Transverse colon (tissue), 4 donors: ENCODE data around the gene GOLM1.

ENCODE experiments used
- CTCF ChIP-seq, 5 experiments: fragments of 200-600 bp in 3 of 5; fragments of 450-650 bp in 2 of 5; sonication (generic) in 3 of 5; IDR thresholded peaks; 1 replicate in 2 of 5; 2 replicates in 3 of 5; pipeline ENCODE4 v1.5.1; 2016 to 2017; ENCODE audit warnings: antibody characterized with exemption in 5 of 5, inconsistent platforms in 3 of 5, mild to moderate bottlenecking in 2 of 5, moderate library complexity in 1 of 5
- POLR2A ChIP-seq: fragments of 450-650 bp; IDR thresholded peaks from one replicate; pipeline ENCODE4 v1.6.1; 2016; ENCODE audit warnings: antibody characterized with exemption, mild to moderate bottlenecking, moderate library complexity
- POLR2AphosphoS5 ChIP-seq, 3 donors: sonication (generic); formaldehyde crosslinking; IDR thresholded peaks; one replicate each; pipeline ENCODE4 v1.6.1; 2016; ENCODE audit warnings: antibody characterized with exemption in 3 of 3

DNA sequence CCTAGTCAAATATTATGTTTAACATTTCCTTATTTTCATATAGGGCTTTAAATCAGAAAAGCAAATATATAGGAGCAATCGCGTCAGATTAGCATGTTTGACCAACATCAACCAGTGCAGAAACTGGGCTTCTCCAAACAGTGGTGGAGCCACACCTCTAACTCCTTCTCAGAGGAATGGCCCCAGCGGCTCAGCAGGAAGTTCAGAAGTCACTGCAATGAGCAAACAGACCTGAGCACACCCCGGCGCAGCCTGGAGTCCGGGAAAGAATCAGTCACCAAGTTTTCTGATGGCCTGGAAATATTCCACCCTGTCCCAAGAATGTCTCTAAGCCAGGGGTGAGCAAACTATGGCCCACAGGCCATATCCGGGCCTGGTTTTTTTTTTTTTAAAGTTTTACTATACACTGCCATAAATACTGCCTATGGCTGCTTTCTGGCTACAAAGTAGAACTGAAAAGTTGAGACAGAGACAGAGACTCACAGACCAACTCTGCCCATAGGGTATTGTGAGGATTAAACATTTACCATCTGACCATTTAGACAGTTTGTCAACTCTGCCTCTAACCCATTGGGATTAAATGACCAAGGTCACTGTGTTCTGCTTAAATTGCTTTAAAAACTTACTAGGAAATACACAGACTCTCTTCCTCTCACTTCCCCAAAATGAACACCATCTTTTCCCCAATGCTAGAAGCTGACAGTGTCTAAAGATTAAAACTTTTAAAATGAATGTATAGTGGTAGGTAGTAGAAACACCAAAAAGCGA is 5.4 kb downstream of the GOLM1 start:
- TF ChIP-seq CTCF (IDR thresholded peaks at IDR 0.05) (no peak), POLR2A (peak; percentile 13), POLR2AphosphoS5 (IDR thresholded peaks at IDR 0.05) (peak in 2 of 3 donors; percentile 26 to 57)
